Endothelial cell of umbilical vein (primary cell): ENCODE data around the gene ATXN1.

ENCODE experiments used
- GATA2 ChIP-seq: IDR thresholded peaks from 2 replicates; pipeline ENCODE4 v1.7.0; 2011; ENCODE audit warnings: low read depth, mild to moderate bottlenecking, moderate library complexity, mixed read lengths, low read length; ENCODE audit not compliant: insufficient read length, insufficient read depth
- JUN ChIP-seq: IDR thresholded peaks from 2 replicates; pipeline ENCODE4 v1.6.1; 2011; ENCODE audit warnings: borderline replicate concordance, low read depth; ENCODE audit not compliant: insufficient read length, insufficient read depth
- TF ChIP-seq, protein P1 (sequence below), 2 donors: IDR thresholded peaks; 1 replicate in 1 of 2; 2 replicates in 1 of 2; pipeline ENCODE4 v1.5.1; 2011; ENCODE audit warnings: low read length in 2 of 2, mild to moderate bottlenecking in 2 of 2, moderate library complexity in 2 of 2, control low read depth in 1 of 2, inconsistent platforms in 1 of 2, low read depth in 1 of 2; ENCODE audit not compliant: insufficient read depth in 1 of 2; ENCODE audit errors: extremely low read depth in 1 of 2

GRCh38 chr6:16575655-16576054 is 185.6 kb downstream of the ATXN1 start:
- TF ChIP-seq, protein P1, sequence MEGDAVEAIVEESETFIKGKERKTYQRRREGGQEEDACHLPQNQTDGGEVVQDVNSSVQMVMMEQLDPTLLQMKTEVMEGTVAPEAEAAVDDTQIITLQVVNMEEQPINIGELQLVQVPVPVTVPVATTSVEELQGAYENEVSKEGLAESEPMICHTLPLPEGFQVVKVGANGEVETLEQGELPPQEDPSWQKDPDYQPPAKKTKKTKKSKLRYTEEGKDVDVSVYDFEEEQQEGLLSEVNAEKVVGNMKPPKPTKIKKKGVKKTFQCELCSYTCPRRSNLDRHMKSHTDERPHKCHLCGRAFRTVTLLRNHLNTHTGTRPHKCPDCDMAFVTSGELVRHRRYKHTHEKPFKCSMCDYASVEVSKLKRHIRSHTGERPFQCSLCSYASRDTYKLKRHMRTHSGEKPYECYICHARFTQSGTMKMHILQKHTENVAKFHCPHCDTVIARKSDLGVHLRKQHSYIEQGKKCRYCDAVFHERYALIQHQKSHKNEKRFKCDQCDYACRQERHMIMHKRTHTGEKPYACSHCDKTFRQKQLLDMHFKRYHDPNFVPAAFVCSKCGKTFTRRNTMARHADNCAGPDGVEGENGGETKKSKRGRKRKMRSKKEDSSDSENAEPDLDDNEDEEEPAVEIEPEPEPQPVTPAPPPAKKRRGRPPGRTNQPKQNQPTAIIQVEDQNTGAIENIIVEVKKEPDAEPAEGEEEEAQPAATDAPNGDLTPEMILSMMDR (IDR thresholded peaks at IDR 0.05; ENCODE audit: extremely low read depth in 1 of 2, insufficient read depth in 1 of 2, low read depth in 1 of 2, low read length in 2 of 2): no peak
- no peak for TF ChIP-seq JUN
- no peak for TF ChIP-seq GATA2
